Stomach (tissue), 9 donors: Measurements from ENCODE around the gene LHFPL3. TPM values are rescaled to one million over a fixed set of nuclear protein-coding genes. Genes with fewer than 3 reads are reported as not detected.
A peak's percentile ranks its signal among the peaks of the same experiment; 100 is the strongest.

Experiments used
- DNase-seq, 2 donors: peaks; one replicate each; pipeline versions ENCODE4 v3.0.0 to v3.0.0-alpha.2; 2013 to 2019
- H3K27ac ChIP-seq, 5 donors: fragments of 200-600 bp in 4 of 5; sonication (generic) in 4 of 5; one replicate each; pipeline ENCODE4 v1.5.1; 2013 to 2019; ENCODE audit warnings: mild to moderate bottlenecking in 1 of 5, moderate library complexity in 1 of 5
- H3K27me3 ChIP-seq, 3 donors: fragments of 200-600 bp; sonication (generic); one replicate each; pipeline ENCODE4 v1.5.1; 2017 to 2019; ENCODE audit warnings: mixed run types in 1 of 3
- H3K36me3 ChIP-seq, 4 donors: fragments of 200-600 bp; sonication (generic); 1 replicate in 3 of 4; 2 replicates in 1 of 4; pipeline ENCODE4 v1.5.1; 2016 to 2019
- H3K4me1 ChIP-seq, 4 donors: fragments of 200-600 bp; sonication (generic); one replicate each; pipeline ENCODE4 v1.5.1; 2016 to 2019
- H3K4me3 ChIP-seq, 4 donors: fragments of 200-600 bp; sonication (generic) in 3 of 4; one replicate each; pipeline ENCODE4 v1.5.1; 2016 to 2019; ENCODE audit warnings: mild to moderate bottlenecking in 1 of 4
- H3K9me3 ChIP-seq, 4 donors: fragments of 200-600 bp; sonication (generic); one replicate each; pipeline ENCODE4 v1.5.1; 2016 to 2019
- EP300 ChIP-seq: sonication (generic); formaldehyde crosslinking; IDR thresholded peaks from one replicate; pipeline ENCODE4 v1.6.1; 2017; ENCODE audit warnings: antibody characterized with exemption
- POLR2A ChIP-seq, 4 donors: fragments of 450-650 bp; IDR thresholded peaks; one replicate each; pipeline ENCODE4 v1.6.1; 2016; ENCODE audit warnings: antibody characterized with exemption in 4 of 4, control low read depth in 2 of 4, mild to moderate bottlenecking in 1 of 4, moderate library complexity in 1 of 4
- POLR2AphosphoS5 ChIP-seq, 3 donors: sonication (generic); formaldehyde crosslinking; IDR thresholded peaks; one replicate each; pipeline ENCODE4 v1.6.1; 2016; ENCODE audit warnings: antibody characterized with exemption in 3 of 3
- WGBS, 5 donors: extraction: QIAGEN DNeasy Blood & Tissue Kit in 3 of 5; methylation state at CpG; one replicate each; pipeline versions ENCODE4 v1.1.5 to v1.1.7; 2013 to 2018; 5-methylcytosine and 5-hydroxymethylcytosine counted together
- intact Hi-C: fragments of 100-400 bp; cut with DNase I; formaldehyde crosslinking; loops from one replicate; pipeline ENCODE4 v1.15.1; 2023; ENCODE audit warnings: low total_unique reads
- polyA plus RNA-seq, 3 donors: library from polyadenylated mRNA; stranded (reverse); fragments of 200-250 nt; gene quantifications; one replicate each; pipeline ENCODE4 v1.2.3, GENCODE V29; 2013
- total RNA-seq, 5 donors: library from RNA; depleted of rRNA; stranded (reverse); fragments of >200 nt; gene quantifications; one replicate each; pipeline versions ENCODE4 v1.1.0 to v1.2.3, GENCODE V29; 2014 to 2016
- TF ChIP-seq, protein P1 (sequence below), 7 experiments: fragments of 450-650 bp in 4 of 7; fragments of 200-600 bp in 3 of 7; sonication (generic) in 3 of 7; IDR thresholded peaks; one replicate each; pipeline ENCODE4 v1.5.1; 2016 to 2019; ENCODE audit warnings: antibody characterized with exemption in 7 of 7, control low read depth in 2 of 7, mild to moderate bottlenecking in 1 of 7
- donor health status: healthy with polysubstance abuse.
- donor health status: Bipolar disorder and iron deficiency.
- donor health status: healthy.

The LHFPL3 gene
- total and polyA plus RNA-seq, 8 donors = 0.55 TPM; not detected in 7

DNA sequence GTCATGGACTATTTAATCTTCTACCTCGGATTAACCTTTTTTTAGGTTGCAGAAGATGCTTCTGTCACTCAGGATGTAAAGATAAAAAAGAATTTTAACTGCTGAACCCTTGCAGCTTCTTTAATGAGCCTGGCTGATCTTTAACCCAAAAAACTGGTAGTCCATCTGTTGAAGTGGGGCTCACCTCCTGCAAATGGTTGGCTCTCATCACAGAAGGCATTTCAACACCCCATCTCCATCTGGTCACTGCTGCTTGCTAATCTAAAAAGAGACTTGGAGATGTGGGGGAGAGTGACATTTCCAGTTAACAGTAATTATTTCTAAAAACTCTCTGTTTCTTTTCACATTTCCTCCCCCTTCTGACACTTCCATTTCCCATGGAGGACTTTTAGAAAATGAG, 208.6 kb downstream of the LHFPL3 start:
- Histone ChIP-seq H3K4me1 (no peaks in the 10 kb centered on the region), H3K9me3 (no peaks in the 10 kb centered on the region), H3K4me3 (no peak overlapping the region), H3K36me3 (no peaks in the 10 kb centered on the region), H3K27me3 (no peaks in the 10 kb centered on the region), H3K27ac (no peak overlapping the region)
- no peak for TF ChIP-seq POLR2AphosphoS5 (IDR thresholded peaks at IDR 0.05)
- TF ChIP-seq, protein P1, sequence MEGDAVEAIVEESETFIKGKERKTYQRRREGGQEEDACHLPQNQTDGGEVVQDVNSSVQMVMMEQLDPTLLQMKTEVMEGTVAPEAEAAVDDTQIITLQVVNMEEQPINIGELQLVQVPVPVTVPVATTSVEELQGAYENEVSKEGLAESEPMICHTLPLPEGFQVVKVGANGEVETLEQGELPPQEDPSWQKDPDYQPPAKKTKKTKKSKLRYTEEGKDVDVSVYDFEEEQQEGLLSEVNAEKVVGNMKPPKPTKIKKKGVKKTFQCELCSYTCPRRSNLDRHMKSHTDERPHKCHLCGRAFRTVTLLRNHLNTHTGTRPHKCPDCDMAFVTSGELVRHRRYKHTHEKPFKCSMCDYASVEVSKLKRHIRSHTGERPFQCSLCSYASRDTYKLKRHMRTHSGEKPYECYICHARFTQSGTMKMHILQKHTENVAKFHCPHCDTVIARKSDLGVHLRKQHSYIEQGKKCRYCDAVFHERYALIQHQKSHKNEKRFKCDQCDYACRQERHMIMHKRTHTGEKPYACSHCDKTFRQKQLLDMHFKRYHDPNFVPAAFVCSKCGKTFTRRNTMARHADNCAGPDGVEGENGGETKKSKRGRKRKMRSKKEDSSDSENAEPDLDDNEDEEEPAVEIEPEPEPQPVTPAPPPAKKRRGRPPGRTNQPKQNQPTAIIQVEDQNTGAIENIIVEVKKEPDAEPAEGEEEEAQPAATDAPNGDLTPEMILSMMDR (IDR thresholded peaks at IDR 0.05) = no peak
- TF ChIP-seq EP300 = no peak
- no peak for TF ChIP-seq POLR2A (IDR thresholded peaks at IDR 0.05)
- intact Hi-C loops = no loop called here
- no peak for DNase-seq
- WGBS, 5 donors = 3 to 19% (median 15%) methylated on average over 1 of the region's 1 CpG

DNA sequence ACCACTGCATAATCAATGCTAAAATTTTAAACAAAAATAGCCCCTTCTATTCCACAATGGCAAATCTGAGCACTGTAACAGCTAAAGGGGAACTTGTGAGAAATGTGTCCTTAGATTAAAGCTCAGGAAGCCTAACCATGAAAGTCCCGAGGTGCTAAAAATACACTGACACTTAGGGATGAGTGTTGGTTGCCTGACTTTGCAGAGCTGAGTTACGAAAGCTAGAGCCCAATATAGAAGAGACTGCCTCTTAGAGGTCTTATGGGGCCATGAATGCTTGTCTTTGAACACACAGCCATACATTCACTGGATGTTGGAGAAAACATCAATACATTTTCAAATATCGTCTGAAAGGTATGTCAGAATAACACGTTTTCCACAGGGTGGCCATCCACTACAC, 209.7 kb downstream of the LHFPL3 start:
- TF ChIP-seq POLR2A (IDR thresholded peaks at IDR 0.05) = no peak
- no peak for TF ChIP-seq EP300
- TF ChIP-seq, protein P1 (IDR thresholded peaks at IDR 0.05) = no peak
- TF ChIP-seq POLR2AphosphoS5 (IDR thresholded peaks at IDR 0.05) = no peak
- Histone ChIP-seq H3K9me3 (no peaks in the 10 kb centered on the region), H3K27me3 (no peaks in the 10 kb centered on the region), H3K4me3 (no peak overlapping the region), H3K36me3 (no peaks in the 10 kb centered on the region), H3K27ac (no peak overlapping the region), H3K4me1 (no peaks in the 10 kb centered on the region)
- intact Hi-C loops = no loop called here
- WGBS, 5 donors = 65 to 71% (median 69%) methylated on average over 4 of the region's 4 CpGs
- DNase-seq = no peak

DNA sequence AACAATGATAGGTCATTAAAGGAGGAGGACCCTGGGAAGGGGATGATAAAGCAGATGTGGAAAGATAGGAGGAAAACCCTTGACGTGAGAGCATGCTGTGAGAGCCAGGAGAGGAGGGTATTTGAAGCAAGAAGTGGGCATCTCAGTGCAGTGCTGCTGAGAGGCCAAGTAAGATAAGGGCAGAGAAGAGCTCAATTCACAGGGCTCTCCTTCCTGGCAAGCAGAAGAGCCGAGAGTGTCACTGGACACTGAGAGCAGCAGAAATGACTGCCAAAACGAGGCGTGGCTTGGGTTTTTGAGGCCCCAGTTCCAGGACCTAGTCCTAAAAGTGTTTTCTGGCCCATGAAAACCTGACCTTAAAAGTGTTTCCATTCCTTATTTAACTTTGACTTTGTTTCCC, 213.5 kb downstream of the LHFPL3 start:
- WGBS, 5 donors = 42 to 57% (median 51%) methylated on average over 4 of the region's 4 CpGs
- no peak for DNase-seq
- H3K36me3 ChIP-seq = no peaks in the 10 kb centered on the region
- H3K27ac ChIP-seq = no peak overlapping the region
- H3K9me3 ChIP-seq = no peaks in the 10 kb centered on the region
- intact Hi-C loops = no loop called here
- H3K4me1 ChIP-seq = no peaks in the 10 kb centered on the region
- no peak overlapping the region for H3K4me3 ChIP-seq
- no peak for TF ChIP-seq POLR2AphosphoS5 (IDR thresholded peaks at IDR 0.05)
- no peak for TF ChIP-seq EP300
- TF ChIP-seq, protein P1 (IDR thresholded peaks at IDR 0.05) = no peak
- no peak for TF ChIP-seq POLR2A (IDR thresholded peaks at IDR 0.05)
- H3K27me3 ChIP-seq = no peaks in the 10 kb centered on the region

DNA sequence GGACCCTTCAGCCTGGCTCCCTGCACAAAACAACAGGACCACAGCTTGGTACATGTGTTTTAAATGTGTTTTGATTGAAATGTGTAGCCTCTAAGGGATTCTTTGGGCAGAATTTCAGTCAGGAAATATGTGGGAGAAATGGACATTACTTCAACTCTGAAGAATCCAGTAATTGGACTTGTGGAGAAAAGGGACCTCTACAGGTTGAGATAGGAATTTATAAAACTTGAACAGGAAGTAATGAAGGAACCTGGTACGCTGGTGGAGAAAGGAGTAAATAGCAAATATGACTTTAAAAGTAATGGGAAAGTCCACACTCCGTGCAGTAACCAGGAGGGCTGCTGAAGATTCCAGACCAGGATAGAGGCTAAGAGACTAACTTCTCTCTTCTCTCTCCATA, 220.5 kb downstream of the LHFPL3 start:
- peak in 1 of 2 donors; percentile 2 for DNase-seq
- 25 to 43% (median 35%) methylated on average over 2 of the region's 2 CpGs for WGBS, 5 donors

More for the DNA sequence above, 220.5 kb downstream of the LHFPL3 start:
- TF ChIP-seq POLR2AphosphoS5 (IDR thresholded peaks at IDR 0.05) (no peak), POLR2A (IDR thresholded peaks at IDR 0.05) (no peak), EP300 (no peak)
- TF ChIP-seq, protein P1 (IDR thresholded peaks at IDR 0.05) = no peak
- no peak overlapping the region for H3K27ac ChIP-seq
- H3K36me3 ChIP-seq = no peaks in the 10 kb centered on the region
- H3K4me3 ChIP-seq = no peak overlapping the region
- H3K4me1 ChIP-seq = no peaks in the 10 kb centered on the region
- intact Hi-C loops = no loop called here
- no peaks in the 10 kb centered on the region for H3K27me3 ChIP-seq
- H3K9me3 ChIP-seq = no peaks in the 10 kb centered on the region
